Adrenal gland (tissue), 5 donors: ENCODE results near the gene RC3H1.
"Not testable (repeated sequence)": the region's sequence is repeated elsewhere in the genome, so short reads cannot be mapped to it uniquely, and the experiment has no call there.

Experiments used
- POLR2A ChIP-seq, 2 donors: fragments of 450-650 bp; IDR thresholded peaks; one replicate each; pipeline ENCODE4 v1.6.1; 2017; ENCODE audit warnings: antibody characterized with exemption in 2 of 2, mild to moderate bottlenecking in 2 of 2, moderate library complexity in 1 of 2
- TF ChIP-seq, protein P1 (sequence below), 6 experiments: fragments of 450-650 bp in 4 of 6; fragments of 200-600 bp in 2 of 6; sonication (generic) in 1 of 6; IDR thresholded peaks; 1 replicate in 5 of 6; 2 replicates in 1 of 6; pipeline versions ENCODE4 v1.5.1 to v1.8.0; 2016 to 2021; ENCODE audit warnings: antibody characterized with exemption in 6 of 6, mild to moderate bottlenecking in 2 of 6, moderate library complexity in 1 of 6
- donor health status: DM: no; HTN: no; CAD: no.

DNA sequence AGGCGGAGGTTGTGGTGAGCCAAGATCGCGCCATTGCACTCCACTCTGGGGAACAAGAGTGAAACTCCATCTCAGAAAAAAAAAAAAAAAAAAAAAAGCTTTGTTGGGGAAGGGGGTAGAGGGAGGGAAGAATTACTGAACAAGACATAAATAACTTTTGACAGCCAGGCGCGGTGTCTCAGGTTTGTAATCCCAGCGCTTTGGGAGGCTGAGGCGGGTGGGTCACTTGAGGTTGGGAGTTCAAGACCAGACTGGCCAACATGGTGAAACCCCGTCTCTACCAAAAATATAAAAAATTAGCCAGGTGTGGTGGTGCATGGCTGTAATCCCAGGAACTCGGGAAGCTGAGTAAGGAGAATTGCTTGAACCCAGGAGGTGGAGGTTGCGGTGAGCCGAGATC lies 28.2 kb downstream of the RC3H1 start:
- TF ChIP-seq POLR2A (IDR thresholded peaks at IDR 0.05), result not testable (repeated sequence)
- TF ChIP-seq, protein P1, sequence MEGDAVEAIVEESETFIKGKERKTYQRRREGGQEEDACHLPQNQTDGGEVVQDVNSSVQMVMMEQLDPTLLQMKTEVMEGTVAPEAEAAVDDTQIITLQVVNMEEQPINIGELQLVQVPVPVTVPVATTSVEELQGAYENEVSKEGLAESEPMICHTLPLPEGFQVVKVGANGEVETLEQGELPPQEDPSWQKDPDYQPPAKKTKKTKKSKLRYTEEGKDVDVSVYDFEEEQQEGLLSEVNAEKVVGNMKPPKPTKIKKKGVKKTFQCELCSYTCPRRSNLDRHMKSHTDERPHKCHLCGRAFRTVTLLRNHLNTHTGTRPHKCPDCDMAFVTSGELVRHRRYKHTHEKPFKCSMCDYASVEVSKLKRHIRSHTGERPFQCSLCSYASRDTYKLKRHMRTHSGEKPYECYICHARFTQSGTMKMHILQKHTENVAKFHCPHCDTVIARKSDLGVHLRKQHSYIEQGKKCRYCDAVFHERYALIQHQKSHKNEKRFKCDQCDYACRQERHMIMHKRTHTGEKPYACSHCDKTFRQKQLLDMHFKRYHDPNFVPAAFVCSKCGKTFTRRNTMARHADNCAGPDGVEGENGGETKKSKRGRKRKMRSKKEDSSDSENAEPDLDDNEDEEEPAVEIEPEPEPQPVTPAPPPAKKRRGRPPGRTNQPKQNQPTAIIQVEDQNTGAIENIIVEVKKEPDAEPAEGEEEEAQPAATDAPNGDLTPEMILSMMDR (IDR thresholded peaks at IDR 0.05), result not testable (repeated sequence)
